ENCODE measurements around the gene UPK3B.
"Not testable (repeated sequence)": the region's sequence is repeated elsewhere in the genome, so short reads cannot be mapped to it uniquely, and the experiment has no call there.

The UPK3B gene

DNA sequence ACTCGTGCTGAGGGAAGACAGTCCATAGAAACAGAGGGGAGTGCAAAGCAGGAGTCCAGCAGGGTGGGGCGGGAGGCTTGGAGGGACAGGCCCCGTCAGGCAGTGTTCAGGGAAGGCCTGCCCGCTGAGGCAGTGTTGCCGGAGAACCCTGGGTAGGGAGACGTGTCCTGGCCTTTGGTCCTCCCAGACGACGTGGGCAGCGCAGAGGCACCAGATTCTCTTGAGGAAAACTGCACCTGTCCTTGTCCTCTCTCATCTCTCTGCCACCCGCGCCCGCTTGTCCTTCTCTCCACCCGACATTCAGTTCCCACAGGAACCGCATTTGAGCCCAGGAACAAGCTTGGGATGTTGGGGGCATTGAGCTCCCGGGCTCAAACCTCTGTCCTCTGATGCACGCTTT is 14.6 kb upstream of the UPK3B start:
- not testable (repeated sequence) for DNase-seq

DNA sequence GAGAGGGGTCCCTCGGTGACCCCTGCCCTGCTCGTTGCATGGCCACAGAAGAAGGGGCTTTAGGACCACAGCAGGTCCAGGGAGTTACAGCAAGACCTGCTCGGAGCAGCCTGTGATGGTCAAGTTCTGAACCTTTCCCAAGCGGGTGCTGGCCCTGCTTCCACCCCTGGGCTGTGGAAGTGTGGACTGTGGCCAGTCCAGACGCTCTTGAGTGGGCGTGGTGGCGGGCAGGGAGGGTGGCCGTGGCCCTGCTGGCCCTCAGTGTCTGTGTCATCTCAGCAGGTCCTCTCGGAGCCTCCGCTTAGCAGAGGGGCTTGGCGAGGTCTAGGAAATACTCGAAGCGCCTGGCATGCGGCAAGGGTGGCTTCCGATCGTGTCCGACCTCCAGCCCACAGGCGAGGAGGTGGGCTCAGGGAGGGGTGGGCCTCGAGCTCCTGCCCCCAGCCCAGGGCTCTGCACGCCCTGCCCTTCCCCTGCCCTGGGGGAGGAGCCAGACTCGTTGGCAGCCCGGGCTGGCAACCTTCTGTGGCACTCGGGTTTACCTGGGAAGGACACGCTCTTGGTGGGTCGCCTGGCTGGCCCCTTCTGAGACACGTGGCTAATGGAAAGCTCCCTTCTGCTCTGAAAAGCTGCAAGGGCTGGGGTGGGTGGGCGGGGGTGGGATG is 12.3 kb upstream of the UPK3B start:
- not testable (repeated sequence) for DNase-seq

DNA sequence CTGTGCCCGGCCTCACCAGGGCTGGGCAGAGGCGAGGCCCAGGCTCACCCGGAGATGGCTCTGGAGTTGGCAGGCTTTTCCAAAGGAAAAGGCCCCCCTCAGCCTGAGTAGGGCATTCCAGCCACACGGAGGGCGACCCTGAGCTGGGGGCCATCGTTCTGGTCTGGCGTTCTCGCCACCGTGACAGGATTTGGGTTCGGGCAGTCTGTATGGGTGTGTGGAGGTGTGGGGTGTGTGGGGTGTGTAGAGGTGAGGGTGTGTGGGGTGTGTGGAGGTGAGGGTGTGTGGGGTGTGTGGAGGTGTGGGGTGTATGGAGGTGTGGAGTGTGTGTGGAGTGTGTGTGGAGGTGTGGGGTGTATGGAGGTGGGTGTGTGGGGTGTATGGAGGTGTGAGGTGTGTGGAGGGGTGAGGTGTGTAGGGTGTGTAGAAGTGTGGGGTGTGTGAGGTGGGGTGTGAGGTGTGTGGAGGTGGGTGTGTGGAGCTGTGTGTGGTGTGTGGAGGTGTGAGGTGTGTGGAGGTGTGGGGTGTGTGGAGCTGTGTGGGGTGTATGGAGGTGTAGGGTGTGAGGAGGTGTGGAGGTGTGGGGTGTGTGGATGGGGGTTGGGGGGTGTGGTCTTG is 11.7 kb upstream of the UPK3B start:
- not testable (repeated sequence) for DNase-seq

DNA sequence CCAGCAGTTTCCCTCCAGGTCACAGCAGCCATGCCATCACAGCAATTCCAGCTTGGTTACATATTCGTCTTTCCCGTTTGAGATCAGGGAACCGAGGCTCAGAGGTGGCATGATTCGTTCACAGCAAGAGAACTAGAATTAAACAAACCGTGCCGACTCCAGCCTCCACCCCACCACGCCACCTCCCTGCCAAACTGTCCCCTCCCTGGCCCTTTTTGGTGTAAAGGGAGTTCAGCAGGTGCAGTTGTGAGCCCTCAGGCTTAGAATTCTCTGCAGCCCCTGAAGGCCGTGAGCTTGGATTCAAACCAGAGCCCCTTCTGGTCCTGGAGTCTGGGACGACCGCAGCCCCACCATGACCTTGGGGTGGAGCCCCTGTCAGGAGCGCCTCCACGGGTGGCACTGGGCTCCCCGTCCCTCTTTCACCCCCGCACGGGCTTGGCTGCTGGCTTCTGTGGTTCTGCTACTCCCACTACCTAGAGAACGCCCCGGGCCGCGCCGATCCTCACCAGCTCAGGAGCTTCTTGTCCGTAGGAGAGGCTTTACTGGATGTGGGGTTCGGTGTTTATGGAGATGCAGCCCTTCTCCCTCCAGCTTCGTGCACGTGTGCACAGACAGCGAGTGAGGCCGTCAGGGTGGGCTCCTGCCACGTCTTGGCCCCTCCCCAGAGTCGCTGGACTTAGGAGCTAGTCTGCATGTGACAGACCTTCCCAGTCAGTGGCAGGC is 11.0 kb upstream of the UPK3B start:
- not testable (repeated sequence) for DNase-seq

DNA sequence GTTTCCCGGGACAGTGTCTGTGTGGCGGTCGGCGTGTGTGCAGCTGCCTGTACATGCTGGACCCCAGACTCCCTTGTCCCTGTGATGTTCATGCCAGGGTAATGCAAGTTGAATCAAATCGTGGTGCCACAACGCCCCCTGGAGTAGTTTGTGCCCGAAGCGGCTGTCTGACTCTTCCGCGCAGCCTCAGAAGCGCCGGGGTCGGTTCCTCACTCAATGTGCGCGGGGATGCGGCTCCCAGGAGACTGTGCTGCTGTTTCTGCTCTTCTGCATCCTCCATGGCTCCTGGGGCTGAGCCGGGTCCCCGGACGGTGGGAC is 10.5 kb upstream of the UPK3B start:
- not testable (repeated sequence) for DNase-seq

DNA sequence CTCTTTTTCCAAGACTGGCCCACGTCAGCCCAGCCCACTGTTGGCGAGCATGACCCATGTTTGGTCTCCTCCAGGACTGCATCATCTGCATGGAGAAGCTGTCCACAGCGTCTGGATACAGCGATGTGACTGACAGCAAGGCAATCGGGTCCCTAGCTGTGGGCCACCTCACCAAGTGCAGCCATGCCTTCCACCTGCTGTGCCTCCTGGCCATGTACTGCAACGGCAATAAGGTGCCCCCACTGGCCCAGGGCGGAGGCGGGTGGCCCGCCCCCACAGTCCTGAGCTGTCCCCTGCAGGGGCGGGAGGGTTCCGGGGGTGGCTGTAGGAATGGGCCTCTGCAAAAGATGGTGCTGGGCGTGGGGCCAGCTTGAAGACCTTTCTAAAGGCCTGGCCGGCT is 8.1 kb upstream of the UPK3B start:
- DNase-seq = not testable (repeated sequence)

DNA sequence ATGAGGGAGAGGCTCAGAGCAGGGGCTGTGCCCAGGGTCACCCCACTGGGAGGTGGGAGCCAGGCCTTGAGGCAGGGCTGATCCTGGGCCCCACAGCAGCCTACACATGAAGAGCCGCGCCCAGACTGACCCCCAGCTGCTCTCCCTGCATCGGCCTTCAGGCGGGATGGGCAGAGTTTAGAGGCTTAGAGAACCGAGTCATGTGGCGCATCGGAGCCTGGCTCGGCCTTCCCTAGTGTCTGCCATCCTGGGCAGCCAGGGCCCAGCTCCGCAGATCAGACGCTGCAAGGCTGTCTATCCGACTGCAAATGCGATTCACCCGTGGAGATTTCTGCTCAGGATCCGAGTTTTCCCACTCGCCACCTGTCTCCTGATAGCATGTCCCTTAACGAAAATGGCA is 7.5 kb upstream of the UPK3B start:
- DNase-seq = not testable (repeated sequence)

DNA sequence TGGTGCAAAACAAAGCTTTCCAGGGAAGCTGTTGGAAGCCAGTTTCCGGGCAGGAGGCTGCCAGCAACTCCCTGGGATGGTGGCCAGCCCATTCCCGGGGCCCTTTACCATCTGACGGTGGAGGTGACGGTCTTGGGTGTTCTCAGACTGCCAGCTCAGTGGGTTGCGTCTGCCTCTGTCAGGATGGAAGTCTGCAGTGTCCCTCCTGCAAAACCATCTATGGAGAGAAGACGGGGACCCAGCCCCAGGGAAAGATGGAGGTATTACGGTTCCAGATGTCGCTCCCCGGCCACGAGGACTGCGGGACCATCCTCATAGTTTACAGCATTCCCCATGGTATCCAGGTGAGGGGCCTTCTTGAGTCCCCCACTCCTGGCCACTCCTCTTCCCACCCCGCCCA is 7.1 kb upstream of the UPK3B start:
- not testable (repeated sequence) for DNase-seq

DNA sequence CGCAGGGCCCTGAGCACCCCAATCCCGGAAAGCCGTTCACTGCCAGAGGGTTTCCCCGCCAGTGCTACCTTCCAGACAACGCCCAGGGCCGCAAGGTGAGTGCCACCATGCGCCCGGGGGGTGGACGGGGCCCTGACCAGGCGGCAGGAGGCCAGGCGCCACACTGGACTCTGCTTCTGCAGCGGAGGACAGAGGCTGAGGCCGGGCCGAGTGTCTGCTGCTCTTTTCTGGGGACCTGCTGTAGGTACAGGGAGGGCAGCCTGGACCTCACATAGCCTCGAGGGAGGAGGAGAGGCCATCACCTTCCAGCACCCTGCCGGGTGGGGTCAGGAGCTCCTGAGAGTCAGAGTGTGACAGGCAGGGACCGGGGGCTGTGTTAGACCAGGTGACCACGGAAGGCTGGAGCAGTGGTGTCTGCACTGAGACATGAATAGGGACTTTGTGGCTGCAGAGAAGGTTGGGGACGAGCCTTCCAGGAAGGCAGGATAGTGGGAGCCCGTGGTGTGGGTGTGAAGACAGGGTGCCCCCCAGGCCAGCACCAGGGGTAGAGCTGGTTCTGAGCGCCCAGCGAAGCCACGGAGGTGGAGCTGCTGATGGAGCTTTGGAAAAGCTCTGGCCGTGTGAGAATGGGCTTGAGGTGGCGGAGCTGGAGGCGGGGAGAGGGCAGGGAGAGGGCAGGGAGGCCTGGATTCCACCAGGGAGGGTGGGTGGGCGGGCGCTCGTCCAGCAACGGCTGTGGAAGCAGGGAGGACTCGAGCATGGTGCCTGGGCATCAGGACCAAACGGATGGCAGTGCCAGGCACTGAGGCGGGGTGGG is 5.8 kb upstream of the UPK3B start:
- DNase-seq = not testable (repeated sequence)

DNA sequence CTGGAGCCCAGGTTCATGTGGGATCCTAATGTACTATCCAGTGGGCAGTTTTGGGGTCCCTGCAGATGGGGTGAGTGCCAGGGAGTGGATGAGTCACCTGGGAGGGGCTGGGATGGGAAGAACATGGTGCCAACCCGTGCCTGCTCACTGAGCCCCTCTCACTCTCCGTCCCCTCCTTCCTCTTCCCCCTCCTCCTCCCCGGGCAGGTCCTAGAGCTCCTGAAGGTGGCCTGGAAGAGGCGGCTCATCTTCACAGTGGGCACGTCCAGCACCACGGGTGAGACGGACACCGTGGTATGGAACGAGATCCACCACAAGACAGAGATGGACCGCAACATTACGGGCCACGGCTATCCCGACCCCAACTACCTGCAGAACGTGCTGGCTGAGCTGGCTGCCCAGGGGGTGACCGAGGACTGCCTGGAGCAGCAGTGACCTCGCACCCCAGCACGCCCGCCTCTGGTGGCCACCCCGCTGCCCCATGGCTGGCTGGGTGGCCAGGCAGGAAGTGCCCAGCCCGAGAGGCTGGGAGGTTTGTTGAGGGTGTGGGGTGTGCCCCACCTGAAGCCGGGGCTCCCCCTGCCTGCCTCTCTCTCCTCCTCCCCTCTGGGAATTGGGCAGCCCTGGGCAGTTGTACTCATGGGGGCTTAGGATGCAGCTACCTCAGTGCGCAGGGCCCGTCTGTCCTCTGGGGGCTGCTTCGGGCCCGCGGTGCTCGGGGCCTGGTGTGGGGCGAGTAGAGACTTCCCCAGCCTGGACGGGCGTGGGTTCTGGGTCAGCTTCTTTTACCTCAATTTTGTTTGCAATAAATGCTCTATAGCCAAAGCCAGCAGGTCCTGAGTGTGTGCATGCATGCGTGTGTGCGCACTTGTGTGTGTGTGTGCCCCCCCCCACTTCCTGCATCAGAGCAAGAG is 4.9 kb upstream of the UPK3B start:
- DNase-seq = no peak

DNA sequence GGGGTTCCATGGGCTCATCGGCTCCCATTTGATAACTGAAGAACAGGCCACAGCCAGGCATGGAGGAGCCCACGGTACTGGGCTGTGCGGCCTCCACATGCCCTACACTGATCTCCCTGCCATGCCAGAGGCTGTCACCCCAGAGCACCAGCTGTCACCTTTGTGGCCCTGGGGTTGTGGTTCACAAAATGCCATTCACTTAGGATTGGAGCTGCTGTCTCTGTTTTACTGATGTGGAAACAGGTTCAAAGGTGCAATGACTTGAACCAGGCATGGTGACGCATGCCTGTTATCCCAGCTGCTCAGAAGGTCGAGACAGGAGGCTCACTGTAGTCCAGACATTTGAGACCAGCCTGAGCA is 4.3 kb upstream of the UPK3B start:
- DNase-seq = no peak

DNA sequence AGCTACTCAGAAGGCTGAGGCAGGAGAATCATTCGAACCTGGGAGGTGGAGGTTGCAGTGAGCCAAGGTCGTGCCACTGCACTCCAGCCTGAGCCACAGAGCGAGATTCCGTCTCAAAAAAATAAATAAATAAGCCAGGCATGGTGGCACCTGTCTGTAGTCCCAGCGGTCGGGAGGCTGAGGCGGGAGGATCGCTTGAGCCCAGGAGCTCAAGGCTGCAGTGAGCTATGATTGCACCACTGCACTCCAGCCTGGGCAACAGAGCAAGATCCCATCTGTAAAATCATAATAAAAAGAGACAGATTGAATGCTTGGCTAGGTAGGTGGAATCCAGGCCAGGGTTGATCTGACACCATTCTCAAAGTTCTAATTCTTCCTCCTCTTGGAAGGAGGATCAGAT is 3.7 kb upstream of the UPK3B start:
- DNase-seq = not testable (repeated sequence)

DNA sequence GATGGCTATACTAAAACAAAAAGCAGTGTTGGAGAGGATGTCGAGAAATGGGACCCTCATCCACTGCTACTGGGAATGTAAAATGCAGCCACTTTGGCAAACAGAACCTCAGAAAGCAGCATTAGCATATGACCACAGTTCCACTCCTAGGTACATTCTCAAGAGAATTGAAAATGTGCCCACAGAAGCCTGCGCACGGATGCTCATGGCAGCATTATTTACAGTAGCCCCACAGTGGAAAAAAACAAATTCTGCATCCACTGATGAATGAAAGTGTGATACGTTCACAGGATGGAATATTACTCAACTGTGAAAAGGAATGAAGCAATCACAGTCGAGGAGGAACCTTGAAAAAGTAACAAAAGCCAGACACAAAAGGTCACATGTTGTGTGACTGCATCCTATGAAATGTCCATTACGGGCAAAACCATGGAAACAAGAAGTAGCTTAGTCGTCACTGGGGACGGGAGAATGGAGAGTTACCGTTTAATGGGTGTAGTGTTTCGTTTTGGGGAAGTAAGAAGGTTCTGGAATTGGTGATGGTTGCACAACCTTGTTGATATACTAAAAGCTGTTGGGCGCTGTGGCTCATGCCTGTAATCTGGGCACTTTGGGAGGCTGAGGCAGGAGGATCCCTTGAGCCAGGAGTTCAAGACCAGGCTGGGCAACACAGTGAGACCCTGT is 2.5 kb upstream of the UPK3B start:
- DNase-seq = no peak

DNA sequence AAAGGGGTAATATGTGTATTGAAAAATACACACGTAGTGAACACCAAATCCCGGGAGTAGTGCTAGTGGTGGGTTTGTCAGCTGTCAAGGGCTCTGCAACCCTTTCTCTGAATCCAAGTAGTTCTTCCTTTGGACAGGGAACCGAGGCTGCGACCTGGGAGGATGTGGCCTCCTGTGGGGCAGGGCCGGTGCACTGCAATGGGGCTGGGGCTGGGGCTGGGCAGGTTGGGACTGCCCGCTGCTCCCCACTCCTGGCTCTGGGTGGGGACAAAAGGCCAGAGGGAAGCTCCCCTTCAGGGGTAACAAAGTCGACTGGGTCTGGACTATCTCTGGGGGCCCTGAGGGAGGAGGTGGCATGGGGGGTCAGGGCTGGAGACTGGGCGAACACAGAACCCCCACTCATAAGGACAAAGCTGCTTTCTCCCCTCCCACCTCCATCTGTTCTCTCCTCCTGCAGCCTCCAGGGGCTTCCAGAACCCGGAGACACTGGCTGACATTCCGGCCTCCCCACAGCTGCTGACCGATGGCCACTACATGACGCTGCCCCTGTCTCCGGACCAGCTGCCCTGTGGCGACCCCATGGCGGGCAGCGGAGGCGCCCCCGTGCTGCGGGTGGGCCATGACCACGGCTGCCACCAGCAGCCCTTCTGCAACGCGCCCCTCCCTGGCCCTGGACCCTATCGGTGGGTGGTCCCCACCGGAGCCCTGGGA is 1.0 kb downstream of the UPK3B start:
- DNase-seq = not testable (repeated sequence)

DNA sequence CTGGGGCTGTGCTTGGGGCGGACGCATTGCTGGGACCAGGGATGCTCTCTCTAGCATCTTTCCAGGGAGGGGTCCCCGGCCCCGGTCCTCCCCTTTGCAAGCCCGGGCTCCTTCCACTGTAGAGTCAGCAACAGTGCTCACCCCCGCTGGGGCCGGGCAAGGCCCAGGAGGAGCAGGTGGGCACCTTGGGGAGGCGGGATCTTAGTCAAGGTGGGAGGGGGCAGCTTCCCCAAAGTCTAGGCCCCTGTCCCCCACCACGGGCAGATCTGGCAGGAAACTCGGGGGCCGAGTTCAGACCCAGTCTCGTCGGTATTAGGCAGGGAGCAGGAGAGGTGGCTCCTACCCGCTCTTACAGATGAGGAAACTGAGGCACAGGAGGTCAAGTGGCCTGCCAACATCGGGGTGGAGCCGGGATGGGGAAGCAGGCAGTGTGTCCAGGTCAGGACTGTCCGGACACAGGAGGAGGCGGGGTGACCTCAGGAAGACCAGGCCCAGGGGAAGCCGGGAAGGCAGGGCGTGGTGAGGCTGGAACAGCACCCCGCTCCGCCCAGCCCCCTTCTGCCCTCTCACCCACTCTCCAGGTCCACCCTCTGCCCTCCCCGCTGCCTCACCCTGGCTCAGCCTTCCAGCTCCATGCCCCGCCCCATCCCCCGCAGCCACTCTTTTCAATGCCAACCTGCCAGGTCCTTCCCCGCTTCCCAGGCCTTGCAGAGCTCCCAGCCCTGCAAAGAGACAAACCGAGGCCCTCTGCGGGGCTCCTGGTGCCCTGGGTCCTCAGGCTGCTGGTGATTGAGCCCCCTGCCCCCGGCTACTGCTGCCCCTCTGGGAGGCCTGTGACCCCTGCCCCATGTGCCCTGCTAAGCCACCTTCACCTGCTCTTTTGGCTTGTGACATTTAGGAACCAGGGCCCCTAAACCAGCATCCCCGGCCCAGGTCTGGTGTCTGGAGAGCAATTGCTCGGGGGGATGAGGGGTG is 1.8 kb downstream of the UPK3B start:
- not testable (repeated sequence) for DNase-seq

DNA sequence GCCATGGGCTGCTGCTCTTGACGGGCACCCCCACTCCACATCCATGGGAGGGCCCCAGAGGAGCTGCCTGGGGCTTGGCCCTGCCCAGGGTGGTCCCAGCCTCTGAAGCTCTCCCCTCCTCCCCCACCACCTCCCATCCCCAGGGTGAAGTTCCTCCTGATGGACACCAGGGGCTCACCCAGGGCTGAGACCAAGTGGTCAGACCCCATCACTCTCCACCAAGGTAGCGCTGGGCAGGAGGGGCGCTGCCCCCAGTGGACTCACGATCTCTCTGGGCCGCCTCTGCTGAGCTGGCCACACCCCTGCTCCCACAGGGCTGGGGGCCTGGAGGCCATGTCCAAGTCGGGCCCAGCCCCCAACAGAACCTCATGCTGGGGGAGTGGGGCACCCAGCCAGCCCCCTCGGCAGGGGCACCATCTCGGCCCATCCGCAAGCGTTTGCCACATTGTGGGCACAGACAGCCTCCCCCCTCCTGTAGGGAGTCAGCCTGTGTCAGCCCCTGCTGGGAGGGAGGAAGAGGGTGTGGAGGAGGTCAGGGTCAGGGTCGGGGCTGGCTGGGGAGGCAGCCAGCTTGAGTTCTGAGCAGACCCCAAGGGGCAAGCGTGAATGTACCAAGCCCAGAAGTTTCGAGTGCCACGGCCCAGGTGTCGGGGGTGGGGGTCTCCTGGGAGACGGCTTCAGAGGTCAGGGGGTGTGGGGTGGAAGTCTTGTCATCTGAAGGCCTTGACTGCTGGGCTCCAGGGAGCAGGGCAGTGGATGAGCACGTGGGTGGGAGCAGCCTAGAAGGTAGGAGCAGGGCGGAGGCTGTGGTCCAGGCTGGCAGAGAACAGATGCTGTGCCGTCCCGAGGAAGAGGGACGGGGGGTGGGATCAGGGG is 2.8 kb downstream of the UPK3B start:
- DNase-seq = no peak

DNA sequence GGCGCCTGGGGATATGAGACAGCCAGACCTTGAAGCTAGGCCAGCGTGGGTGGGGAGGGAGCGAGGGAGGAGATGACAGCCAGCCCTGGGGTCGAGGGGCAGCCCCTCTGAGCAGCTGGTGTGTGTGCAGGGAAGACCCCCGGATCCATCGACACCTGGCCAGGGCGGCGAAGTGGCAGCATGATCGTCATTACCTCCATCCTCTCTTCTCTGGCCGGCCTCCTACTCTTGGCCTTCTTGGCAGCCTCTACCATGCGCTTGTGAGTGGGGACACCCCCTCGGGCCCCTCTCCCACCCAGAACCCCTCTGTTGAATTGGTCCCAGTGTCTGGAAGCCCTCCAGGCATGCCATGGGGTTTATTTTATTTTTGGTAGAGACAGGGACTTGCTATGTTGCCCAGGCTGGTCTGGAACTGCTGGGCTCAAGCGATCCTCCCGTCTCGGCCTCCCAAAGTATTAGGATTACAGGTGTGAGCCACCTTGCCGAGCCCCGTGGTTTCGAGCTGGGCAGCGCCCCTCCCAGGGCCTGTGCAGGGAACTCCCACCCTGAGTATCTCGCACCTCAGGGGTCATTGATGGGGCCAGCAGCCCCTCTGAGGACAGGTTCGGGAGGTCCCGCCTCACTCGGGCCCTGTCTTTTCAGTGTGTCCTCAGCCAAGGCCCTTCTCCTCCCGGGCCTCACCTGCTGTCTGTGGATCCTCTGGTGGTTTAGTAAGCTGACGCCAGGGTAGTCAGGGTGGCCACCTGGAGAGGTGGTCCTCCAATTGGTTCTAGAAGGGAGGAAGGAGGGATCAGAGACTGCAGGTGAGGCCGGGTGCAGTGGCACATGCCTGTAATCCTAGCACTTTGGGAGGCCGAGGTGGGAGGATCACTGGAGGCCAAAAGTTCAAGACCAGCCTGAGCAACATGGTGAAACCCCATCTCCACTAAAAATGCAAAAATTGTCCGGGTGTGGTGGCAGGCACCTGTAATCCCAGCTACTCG is 3.8 kb downstream of the UPK3B start:
- DNase-seq = no peak

All from activated CD4-positive, alpha-beta T cell treated with anti-CD3 and anti-CD28 coated beads, Interleukin-10, Interleukin-2, amounts not matched to agents 100 ng/mL and 50 ng/mL, durations not matched to agents 16 hours and 8 hours (primary cell).